H1 (cell line): ENCODE results near the gene KLHL29. TPM values are rescaled to one million over a fixed set of nuclear protein-coding genes. Genes with fewer than 3 reads are reported as not detected.

Experiments
- GTF2F1 ChIP-seq: IDR thresholded peaks from 2 replicates; pipeline ENCODE4 v1.6.1; 2012; ENCODE audit warnings: low read depth, low read length, improper control_type of control experiment, borderline replicate concordance
- polyA plus RNA-seq, 7 experiments: library from polyadenylated mRNA; depleted of rRNA in 3 of 7; stranded (reverse) in 5 of 7; unstranded in 2 of 7; fragments of >200 nt in 5 of 7; fragments of 200-250 nt in 2 of 7; gene quantifications; 1 replicate in 5 of 7; 2 replicates in 1 of 7; 4 replicates in 1 of 7; pipeline versions ENCODE4 v1.2.1 to v1.2.3, GENCODE V29; 2011 to 2013; ENCODE audit warnings: missing spikeins in 2 of 7, mixed read lengths in 2 of 7
- total RNA-seq: library from RNA; stranded (reverse); fragmentation: NEBNext Ultra II Directional; extraction: Animal tissue kit (Norgen Biotek cat#: 25700); gene quantifications from 2 replicates; pipeline ENCODE4 v1.2.1, GENCODE V29; 2021

KLHL29 gene
- total and polyA plus RNA-seq, 2 of the 8 experiments (the other 6 are each of a cell fraction or from before 2014, with no cell fraction given) = 1.1 to 4.7 TPM

- no peak for TF ChIP-seq GTF2F1
These were observed 182.3 kb downstream of the KLHL29 start (continued) for GRCh38 chr2:23567161-23567756.
